NCI-H1930 (cell line): ENCODE results near the gene CBY2.
"Not testable (repeated sequence)": the region's sequence is repeated elsewhere in the genome, so short reads cannot be mapped to it uniquely, and the experiment has no call there.

Experiments used
- DNase-seq, 2 experiments: peaks; one replicate each; lab custom pipeline; 2025; lab: John Stamatoyannopoulos, UW

The CBY2 gene, protein sequence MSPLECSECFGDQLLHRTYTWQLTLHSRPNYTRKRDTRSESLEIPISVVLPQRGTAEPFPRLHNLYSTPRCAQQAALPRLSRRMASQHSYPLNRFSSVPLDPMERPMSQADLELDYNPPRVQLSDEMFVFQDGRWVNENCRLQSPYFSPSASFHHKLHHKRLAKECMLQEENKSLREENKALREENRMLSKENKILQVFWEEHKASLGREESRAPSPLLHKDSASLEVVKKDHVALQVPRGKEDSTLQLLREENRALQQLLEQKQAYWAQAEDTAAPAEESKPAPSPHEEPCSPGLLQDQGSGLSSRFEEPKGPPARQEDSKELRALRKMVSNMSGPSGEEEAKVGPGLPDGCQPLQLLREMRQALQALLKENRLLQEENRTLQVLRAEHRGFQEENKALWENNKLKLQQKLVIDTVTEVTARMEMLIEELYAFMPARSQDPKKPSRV

DNA sequence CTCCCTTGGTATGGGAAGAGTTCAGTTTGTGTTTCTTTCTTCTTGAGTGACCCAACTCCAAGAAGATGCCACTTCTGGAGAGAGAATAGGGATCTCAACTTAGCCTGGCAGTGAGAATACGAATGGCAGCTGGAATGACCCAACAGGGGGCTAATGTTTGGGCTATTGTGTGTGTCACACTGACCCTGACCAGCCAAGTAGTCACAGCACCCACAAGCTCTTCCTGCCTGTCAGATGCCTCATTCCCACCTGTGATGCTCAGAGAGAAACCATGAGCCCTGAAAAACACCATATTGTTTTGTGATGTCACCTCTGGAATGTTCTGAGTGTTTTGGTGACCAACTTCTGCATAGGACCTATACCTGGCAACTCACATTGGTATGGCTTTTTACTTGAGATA is at the start of gene CBY2:
Gene CBY2, plus strand, starts transcription at position 233 of the 400 bp plus-strand sequence. Its CDS starts 71 bp downstream, at position 304.
- no peak for DNase-seq

DNA sequence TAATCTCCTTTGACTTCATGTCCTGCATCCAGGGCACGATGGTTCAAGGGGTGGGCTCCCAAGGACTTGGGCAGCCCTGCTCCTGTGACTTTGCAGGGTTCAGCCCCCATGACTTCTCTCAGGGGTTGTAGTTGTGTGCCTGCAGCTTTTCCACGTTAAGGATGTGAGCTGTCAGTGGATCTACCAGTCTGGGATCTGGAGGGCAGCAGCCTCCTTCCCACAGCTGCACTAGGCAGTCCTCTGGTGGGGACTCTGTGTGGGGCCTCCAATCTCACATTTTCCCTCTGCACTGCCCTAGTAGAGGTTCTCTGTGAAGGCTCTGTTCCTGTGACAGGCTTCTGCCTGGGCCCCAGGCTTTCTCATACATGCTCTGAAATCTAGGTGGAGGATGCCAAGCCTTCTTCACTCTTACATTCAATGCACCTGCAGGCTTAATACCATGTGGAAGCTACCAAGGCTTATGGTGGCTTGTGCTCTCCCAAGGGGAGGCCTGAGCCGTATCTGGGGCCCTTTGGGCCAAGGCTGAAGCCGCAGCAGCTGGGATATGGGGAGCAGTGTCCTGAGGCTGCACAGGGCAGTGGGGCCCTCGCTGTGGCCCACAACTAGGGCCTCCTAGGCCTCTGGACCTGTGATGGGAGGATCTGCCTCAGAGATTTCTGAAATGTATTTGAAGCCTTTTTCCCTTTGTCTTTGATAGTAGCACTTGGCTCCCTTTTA is 47.3 kb upstream of the CBY2 start:
- no peak for DNase-seq

DNA sequence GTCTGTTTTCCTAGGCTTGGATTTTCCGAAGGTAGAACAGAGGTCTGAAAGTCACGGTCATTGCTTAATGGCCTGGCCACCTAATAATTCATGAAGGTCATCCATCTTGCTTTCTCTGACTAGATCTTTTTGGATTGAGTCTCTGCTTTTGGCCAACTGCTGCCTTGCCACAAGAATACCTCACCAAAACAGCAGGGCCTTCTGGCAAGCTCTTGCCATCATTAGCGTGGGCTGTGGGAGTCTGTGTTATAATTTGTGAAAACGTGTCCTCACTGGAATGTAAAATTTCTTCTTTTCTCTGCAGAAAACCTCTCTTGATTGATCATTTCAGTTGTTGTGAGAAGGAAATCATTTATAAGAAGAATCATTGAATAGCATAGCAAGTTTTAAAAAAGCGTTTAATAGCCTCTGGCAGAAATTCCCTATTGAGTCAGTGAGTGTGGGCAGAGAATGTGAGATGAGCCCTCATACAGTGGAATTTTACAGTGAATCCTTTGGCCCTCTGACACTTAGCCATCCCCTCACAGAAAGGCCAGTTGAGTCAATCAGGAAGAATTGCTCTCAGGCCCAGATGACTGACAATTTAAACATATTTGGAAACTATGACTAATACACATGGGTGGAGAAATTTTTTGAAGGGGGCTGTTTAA is 43.4 kb upstream of the CBY2 start:
- DNase-seq = no peak

DNA sequence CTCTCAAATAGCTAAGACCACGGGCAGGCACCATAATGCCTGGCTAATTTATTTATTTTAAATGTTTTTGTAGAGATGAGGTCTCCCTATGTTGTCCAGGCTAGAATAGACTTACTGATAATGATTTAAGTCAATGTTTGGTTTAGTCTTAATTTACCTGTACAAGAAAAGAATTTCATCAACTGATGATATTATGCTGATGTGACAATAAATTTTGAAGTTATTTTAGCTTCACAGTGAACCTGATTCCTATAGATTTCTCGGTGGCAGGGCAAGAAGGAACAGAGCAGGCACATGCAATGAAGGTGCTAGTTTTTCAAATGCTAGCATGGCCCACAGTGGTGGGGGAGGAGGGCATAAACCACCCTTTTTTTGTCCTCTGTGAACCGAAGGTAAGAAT is 42.6 kb upstream of the CBY2 start:
- DNase-seq = no peak

DNA sequence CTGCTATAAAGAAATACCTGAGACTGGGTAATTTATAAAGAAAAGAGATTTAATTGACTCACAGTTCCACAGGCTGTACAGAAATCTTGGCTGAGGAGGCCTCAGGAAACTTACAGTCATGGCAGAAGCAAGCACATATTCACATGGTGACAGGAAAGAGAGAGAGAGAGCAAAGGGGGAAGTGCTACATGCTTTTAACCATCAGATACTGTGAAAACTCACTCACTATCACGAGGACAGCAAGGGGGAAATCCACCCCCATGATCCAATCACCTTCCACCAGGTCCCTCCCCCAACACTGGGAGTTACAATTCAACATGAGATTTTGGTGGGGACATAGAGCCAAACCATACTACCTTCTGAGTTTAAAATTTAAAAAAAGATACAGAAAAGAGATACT is 41.7 kb upstream of the CBY2 start:
- not testable (repeated sequence) for DNase-seq

DNA sequence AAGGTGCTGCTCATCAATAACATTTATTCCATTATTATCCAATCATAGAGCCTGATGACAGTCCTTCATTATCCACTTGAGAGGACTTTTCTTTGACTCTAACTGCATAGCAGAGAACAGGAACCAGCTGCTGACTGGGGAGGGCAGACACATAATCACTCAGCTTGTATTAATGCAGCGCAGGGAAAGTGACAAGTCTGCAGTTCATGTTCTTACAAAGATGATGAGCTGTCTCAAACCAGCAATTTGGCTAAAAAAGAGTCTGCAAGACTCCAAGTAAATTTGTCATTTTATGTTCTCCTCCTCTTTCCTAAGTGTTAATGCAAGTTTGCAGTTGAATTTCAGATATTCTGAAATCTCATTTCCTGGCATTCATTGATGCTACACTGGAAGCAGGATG is 40.0 kb upstream of the CBY2 start:
- no peak for DNase-seq

DNA sequence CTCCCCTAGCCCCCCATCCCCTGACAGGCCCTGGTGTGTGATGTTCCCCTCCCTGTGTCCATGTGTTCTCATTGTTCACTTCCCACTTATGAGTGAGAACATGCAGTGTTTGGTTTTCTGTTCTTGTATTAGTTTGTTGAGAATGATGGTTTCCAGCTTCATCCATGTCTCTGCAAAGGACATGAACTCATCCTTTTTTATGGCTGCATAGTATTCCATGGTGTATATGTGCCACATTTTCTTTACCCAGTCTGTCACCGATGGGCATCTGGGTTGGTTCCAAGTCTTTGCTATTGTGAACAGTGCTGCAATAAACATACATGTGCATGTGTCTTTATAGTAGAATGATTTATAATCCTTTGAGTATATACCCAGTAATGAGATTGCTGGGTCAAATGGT is 39.2 kb upstream of the CBY2 start:
- not testable (repeated sequence) for DNase-seq

DNA sequence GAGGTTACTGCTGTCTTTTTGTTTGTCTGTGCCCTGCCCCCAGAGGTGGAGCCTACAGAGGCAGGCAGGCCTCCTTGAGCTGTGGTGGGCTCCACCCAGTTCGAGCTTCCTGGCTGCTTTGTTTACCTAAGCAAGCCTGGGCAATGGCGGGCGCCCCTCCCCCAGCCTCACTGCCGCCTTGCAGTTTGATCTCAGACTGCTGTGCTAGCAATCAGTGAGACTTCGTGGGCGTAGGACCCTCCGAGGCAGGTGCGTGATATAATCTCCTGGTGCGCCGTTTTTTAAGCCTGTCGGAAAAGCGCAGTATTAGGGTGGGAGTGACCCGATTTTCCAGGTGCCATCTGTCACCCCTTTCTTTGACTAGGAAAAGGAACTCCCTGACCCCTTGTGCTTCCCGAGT is 32.5 kb upstream of the CBY2 start:
- not testable (repeated sequence) for DNase-seq

DNA sequence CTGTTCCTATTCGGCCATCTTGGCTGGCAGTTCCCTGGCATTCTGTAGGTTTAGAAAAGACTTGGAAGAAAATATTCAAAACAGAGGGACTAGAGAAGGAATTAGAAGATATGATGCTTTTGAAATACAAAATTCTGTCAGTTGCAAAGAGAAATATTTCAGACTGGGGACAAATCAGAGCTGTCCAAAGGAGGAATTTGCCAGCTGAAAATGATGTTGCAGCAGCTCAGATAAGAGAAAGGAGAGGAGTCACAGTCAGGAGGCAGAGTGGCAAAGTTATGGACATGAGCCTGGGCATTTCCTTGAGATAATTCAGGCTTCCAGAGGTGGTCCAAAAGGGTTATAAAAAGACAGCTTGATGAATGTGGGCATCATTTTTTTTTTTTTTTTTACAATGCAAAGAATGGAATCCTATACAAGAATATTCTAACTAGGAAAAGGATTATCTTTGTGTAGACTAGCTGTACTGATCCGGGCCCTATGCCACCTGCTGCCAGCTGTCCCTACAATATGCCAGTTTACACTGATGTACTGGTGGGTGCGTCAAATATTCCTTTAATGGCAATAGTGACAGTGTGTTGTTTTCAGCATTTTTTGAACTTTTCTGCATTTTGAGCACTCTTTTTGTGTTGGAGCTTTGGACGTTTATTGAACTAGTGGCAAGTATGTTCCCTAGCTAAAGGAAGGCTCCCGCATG is 31.8 kb upstream of the CBY2 start:
- no peak for DNase-seq

DNA sequence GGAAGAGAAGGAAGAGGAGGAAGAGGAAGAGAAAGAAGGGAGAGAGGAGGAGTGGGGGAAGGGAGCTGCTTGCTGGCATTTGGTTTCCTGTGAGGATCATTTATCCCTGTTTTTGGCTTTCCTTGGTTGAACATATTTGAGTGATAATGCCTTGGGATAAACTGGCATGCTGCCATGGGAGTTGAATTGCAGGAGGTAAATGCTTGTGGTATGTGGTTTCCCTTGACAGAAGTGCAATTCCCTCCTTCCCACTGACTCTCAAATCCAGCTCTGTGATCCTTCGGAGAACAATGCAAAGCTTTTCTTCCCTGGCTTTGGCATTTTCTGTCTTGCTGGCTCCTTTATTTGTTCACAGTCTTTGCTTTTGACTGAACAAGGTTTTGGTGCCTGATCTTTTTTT is 27.2 kb upstream of the CBY2 start:
- no peak for DNase-seq

DNA sequence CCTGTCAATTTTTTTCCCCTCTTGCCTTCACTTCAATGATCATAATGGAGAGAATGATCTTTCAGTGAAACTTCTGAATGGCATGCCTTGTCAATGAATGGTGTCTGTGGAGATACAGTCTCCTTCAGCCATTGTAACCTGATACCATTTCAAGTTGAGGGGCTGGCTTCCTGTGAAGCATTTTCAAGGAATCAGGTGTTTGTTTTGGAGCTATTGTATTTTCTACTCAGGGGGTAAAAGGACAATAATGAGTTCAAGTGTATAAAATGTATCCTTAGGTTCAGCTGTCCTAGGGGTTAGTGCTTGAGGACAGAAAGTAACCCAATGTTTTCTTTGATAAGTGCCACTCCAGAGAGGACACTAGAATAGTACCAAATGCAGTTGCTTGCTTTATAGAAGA is 23.8 kb upstream of the CBY2 start:
- DNase-seq = no peak

DNA sequence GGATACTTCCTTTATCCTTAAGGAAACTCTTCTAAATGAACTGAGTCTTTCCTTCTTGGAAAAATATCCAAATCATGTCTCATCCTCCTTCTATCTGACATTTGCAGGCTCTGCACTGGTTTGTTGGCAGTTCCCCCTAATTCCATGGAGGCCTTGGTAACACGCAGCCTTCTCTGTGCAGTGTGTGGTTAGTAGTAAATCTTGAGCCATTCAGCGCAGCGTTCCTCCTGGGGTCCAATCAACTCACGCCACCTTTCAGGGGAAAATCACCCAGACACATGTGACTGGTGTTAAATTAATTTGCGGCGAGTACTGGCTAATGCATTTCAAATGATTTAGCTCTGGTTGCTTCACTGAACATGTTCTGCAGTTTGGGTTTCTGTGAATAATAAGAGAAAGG is 21.0 kb upstream of the CBY2 start:
- DNase-seq = no peak

DNA sequence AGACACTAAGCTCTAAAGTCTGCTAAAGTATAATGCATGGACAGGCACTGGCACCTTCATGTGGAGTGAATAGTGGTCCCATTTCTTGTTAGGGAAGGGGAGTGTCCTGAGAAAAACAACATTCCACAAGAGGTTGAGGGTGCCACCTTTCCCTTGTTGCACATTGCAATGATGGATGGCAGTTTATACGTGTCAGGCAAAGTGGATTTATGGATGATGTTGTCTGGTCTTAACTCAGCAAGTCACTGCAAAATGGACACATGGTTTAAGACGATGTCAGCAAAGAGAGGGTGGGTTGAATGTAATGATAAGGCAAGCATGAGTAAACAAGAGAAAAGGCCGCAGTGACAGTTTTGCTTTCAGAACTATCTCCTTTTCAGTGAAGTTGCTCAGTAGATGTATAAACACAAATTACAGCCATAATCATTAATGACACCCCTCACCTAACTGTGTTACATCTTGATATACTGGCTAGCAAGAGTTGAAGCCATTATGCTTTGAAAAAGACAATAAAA is 19.6 kb upstream of the CBY2 start:
- no peak for DNase-seq

DNA sequence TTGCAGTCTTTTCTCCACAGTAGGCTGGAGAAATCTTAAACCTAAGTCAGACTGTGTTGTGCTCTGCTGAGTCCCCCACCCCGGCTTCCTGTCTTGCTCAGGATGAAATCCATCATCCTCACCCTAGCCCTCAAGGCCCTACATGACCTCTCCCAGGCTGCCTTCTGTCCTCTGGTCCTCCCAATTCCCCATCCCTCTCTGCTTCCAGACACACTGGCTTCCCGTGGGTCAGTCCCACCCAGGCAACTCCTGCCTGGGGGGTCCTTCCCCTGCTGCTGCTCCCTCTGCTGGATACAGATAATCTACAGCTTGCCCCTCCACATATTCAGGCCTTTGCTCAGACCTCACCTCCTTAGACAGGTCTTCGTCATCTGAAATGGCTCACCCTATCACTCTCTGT is 18.4 kb upstream of the CBY2 start:
- DNase-seq = no peak

DNA sequence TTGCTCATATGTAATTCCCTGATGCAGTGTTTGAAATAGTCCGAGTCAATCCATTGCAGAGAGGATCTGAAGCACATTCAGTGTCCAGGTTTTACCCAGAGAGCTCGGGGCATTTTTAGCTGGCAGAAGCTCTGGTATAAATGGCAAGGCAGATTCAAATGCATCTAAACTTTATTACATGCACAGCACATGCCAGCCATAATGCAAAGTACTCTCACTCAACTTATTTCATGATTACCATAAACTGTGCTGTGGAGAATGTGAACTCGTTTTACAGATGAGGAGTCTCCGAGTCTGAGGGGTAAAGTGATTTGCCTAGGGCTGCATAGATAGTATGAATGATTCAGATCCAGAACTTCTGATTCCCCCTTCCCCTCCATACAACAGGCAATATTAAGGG is 13.5 kb upstream of the CBY2 start:
- DNase-seq = no peak

DNA sequence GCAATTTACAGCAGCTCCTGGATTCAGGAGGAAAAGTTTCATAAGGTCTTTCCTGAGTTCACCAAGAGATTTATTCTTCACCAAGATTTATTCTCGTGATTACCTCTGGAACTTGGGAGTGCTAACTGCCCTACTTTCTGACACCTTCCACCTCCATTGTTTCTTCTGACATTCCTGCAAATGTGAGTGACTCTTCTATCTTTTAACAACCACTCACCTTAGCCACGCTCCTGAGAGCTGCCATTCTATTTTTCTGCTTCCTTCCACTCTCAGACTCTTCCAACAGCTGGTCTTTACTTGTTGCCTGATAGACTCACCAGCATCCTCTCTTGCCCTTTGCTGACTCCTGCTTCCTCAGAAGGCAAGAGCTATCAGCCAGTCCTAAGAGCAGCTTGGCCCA is 11.5 kb upstream of the CBY2 start:
- no peak for DNase-seq

DNA sequence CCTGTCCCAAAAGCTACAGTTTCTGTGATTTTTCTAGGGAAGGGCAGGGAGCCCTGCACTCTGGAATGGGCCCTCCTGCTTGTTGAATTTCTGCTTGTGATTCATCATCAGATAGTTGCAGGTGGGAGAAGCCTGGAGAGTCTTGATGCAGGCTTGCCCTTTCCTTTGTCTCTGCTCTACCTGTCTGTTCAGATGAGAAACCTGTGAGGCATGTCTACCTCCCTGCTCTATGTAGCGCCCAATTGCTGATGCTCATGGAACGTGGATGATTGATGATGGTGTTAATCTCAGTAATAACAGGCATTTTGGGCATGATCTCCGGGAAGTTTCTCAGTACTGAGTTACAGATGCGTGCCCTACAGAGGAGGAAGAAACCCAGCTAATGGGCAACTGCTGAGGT is 10.9 kb upstream of the CBY2 start:
- DNase-seq = no peak

DNA sequence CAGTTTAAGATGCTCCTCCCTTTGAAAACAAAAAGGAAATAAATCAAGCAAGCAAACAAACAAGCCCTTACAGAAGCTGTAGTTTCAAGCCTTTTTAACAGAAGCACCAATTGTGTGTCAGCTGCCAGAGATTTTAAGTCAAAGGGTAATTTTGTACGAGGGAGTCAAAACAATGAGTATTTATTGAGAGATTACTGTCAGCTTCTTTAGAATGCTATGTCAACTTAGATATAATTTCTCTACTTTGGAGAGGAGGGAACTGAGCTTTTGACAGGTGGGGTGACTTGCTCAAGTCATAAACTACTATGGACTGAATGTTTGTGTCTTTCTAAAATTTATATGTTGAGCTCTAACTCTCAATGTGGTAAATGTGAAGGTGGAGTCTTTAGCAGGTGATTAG is 10.5 kb upstream of the CBY2 start:
- no peak for DNase-seq

DNA sequence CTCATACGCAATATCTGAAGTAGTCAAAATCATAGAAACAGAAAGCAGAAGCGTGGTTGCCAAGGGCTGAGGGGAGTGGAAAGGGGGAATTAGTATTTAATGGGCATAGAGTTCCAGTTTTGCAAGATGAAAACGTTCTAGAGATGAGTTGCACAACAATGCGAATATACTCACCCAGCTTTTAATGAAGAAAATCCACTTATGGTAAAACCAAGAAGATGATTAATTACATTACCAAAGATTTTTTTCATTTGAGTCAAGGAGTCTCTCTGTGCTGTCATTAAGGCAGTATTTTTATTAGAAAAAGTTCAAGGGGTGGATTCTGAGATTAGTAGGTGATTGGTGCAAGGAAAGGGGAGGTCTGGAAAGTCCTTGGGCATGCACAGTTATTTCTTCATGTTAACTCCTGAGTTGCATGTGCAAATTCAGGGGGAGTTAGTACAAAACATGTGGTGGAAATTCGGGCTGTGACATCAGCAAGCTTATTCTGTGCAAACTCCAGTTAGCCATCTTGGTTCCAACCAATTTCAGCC is 6.9 kb upstream of the CBY2 start:
- DNase-seq = no peak

DNA sequence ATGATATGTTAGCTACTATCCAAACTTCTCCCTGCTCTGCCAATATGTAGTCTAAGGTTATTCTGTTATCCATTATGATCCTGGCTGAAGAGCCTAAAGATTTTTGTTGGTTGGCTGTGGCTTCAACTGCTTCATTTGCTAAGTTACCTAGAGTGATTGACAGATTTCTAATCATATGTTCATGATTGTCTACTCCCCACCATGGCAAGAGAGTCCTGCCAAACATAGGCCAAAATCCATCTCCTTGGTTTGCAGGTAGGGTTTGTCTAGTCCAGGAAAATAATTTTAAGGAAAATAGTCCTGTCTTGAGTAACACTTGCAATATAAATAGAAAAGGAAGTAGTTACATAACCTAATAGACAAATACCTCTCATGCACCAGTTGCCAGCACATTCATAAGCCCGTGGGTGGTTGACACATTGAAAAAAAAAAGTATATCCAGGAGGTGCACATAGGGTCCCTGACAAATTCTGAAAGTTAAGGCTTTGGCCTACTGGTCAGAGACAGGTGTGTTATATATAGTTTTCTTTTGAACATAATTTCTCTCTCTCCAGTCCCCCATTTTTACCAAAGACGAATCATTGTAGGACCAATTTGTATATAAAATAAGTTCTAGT is 5.4 kb upstream of the CBY2 start:
- no peak for DNase-seq
